Chondrocyte (in vitro differentiated cells): ENCODE data around the gene EAF1. TPM values are rescaled to one million over a fixed set of nuclear protein-coding genes. Genes with fewer than 3 reads are reported as not detected.
"Not testable (repeated sequence)": the region's sequence is repeated elsewhere in the genome, so short reads cannot be mapped to it uniquely, and the experiment has no call there.

Experiments
- DNase-seq: peaks from one replicate; pipeline ENCODE4 v3.0.0; 2021; ENCODE audit warnings: mixed read lengths, low spot score
- H3K27ac Mint-ChIP-seq: one replicate; pipeline ENCODE4 v1.8.0; 2021; ENCODE audit warnings: mild to moderate bottlenecking, moderate library complexity, mixed read lengths; ENCODE audit not compliant: unreplicated experiment
- H3K27me3 Mint-ChIP-seq: 2 replicates; pipeline ENCODE4 v1.8.0; 2021; ENCODE audit warnings: low read depth, mixed read lengths
- H3K36me3 Mint-ChIP-seq: 2 replicates; pipeline ENCODE4 v1.8.0; 2021; ENCODE audit warnings: low read depth, mixed read lengths
- H3K4me1 Mint-ChIP-seq: 2 replicates; pipeline ENCODE4 v1.8.0; 2021; ENCODE audit warnings: low read depth, mild to moderate bottlenecking, mixed read lengths
- H3K4me3 Mint-ChIP-seq: one replicate; pipeline ENCODE4 v1.8.0; 2021; ENCODE audit warnings: mild to moderate bottlenecking, moderate library complexity, mixed read lengths; ENCODE audit not compliant: unreplicated experiment
- H3K9me3 Mint-ChIP-seq: 2 replicates; pipeline ENCODE4 v1.8.0; 2021; ENCODE audit warnings: low read depth, mixed read lengths
- total RNA-seq: library from RNA; stranded (reverse); gene quantifications from 3 replicates; pipeline ENCODE4 v1.2.1, GENCODE V29; 2021
- TF ChIP-seq, protein P1 (sequence below): fragments of 200-600 bp; sonication (generic); IDR thresholded peaks from 2 replicates; pipeline ENCODE4 v1.5.0; 2021; ENCODE audit warnings: antibody characterized with exemption, mild to moderate bottlenecking, moderate library complexity

EAF1 gene
- total RNA-seq, 1 donor from 2014 or later = 18.4 TPM

DNA sequence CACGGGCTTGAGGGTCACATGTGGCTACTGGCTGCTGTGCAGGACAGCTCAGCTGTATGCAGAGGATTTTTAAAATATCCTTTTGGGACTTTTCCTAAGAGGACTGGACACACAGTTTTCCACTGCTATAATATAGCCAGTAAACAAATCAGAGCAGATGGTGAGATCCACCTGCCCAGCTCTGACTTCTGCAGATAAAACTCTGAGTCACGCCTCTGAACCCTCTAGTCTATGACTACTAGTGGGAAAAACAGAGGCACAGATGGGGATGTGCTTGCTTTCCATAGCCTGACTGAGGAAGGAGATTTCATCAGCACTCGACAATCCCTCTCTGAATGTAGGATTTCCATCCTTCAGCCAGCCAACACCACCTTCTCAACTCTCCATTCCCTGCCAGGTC, 49.0 kb downstream of the EAF1 start:
- no peak for DNase-seq
- TF ChIP-seq, protein P1, sequence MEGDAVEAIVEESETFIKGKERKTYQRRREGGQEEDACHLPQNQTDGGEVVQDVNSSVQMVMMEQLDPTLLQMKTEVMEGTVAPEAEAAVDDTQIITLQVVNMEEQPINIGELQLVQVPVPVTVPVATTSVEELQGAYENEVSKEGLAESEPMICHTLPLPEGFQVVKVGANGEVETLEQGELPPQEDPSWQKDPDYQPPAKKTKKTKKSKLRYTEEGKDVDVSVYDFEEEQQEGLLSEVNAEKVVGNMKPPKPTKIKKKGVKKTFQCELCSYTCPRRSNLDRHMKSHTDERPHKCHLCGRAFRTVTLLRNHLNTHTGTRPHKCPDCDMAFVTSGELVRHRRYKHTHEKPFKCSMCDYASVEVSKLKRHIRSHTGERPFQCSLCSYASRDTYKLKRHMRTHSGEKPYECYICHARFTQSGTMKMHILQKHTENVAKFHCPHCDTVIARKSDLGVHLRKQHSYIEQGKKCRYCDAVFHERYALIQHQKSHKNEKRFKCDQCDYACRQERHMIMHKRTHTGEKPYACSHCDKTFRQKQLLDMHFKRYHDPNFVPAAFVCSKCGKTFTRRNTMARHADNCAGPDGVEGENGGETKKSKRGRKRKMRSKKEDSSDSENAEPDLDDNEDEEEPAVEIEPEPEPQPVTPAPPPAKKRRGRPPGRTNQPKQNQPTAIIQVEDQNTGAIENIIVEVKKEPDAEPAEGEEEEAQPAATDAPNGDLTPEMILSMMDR = no peak
- peaks cover under 1% of the 10 kb centered on the region for H3K9me3 Mint-ChIP-seq
- H3K27ac Mint-ChIP-seq = no peak overlapping the region
- no peaks in the 10 kb centered on the region for H3K27me3 Mint-ChIP-seq
- H3K36me3 Mint-ChIP-seq = peaks cover 2% of the 10 kb centered on the region
- peaks cover 12% of the 10 kb centered on the region for H3K4me1 Mint-ChIP-seq
- no peak overlapping the region for H3K4me3 Mint-ChIP-seq

DNA sequence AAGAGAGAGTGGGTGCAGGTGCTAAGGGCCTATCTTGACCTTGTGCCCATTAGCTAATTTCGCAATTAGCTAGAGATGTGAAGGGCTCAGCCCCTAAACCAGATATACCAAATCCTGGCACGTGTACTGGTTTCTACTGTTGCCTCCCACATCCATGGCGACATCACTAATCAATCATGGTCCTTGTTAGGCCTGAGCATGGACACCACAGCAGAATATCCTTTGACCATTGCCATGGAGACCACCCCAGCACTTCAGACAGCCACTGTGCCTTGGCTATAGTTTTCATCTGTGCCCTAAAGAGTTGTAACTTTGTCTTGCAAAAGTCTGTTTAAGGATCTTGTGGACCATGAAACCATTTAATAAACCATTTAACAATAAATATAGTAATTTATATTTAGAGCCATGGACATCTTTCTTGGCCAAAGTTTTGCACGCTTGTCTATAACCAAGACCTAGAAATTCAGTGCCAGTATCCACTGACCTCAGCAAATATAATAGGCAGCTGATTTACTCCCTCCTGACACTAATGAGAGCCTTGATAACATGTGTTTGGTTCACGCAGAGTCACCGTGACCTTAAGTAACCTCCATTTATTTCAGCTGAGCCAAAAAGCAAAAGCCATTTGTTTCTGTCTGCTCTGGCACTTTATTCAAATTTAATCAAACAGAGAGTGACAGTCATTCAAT, 50.7 kb downstream of the EAF1 start:
- Mint-ChIP-seq H3K4me1 (no peaks in the 10 kb centered on the region), H3K4me3 (no peak overlapping the region), H3K9me3 (peaks cover 12% of the 10 kb centered on the region), H3K36me3 (peaks cover 2% of the 10 kb centered on the region), H3K27ac (no peak overlapping the region), H3K27me3 (no peaks in the 10 kb centered on the region)
- TF ChIP-seq, protein P1 = no peak
- DNase-seq = no peak

DNA sequence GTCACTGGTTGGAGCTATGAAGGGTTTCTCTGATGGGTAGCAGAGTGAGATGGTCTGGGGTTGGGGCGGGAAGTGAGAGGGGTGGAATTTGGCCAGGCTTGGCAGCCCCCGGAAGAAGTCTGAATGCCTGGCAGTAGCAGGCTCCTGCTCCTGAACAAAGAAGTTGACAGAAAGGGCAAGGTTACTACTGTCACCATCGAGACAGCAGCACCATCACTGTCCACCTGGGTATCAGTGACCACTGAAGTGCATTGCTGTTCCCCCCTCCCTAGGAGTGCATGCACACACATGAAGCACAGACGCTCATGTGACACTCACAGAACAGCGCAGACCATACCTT, 51.2 kb downstream of the EAF1 start:
- Mint-ChIP-seq H3K9me3 (peaks cover 17% of the 10 kb centered on the region), H3K27me3 (peaks cover 4% of the 10 kb centered on the region), H3K36me3 (peaks cover 5% of the 10 kb centered on the region), H3K27ac (no peak overlapping the region), H3K4me1 (no peaks in the 10 kb centered on the region), H3K4me3 (no peak overlapping the region)
- DNase-seq = no peak
- TF ChIP-seq, protein P1 = no peak

DNA sequence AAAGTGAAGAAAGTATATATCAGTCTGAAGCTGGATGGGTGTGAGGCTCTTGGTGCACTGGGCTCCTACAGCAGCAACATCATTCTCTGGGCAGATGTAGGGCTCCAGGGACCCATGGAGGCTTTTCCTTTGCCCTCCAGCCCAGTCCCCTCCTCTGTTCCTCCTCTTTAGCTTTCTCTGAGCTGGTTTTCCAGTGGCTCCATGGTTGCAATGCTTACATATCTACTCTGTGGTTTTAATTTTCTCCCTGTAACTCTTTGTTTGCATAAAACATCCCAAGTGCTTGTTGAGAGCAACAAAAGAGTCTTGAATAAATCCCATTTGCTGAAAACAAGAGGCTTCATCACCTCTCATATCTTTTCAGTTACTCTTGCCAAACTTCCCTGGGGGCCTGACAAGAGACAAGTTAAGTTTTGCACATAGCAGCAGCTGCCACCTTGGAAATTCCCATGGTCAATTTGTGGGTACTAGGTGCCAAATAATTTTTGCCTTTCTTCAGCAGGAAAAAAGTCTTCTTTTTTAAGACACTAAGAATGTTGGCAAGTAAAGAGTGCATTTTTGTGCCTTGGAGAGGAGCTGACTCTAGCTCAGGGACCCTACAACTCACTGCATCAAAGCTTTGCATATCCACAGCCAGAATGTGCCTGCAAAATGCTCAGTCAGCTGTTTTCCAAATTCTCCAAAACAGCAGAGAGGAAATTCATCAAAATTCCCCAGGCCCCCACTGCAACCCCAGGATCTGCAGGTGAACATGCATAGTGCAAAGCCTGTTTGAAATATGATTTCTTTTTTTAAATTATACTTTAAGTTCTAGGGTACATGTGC, 52.2 kb downstream of the EAF1 start:
- H3K27me3 Mint-ChIP-seq = peaks cover 6% of the 10 kb centered on the region
- TF ChIP-seq, protein P1 = no peak
- no peak overlapping the region for H3K27ac Mint-ChIP-seq
- H3K9me3 Mint-ChIP-seq = peaks cover 23% of the 10 kb centered on the region
- no peak for DNase-seq
- no peak overlapping the region for H3K4me3 Mint-ChIP-seq
- H3K4me1 Mint-ChIP-seq = no peaks in the 10 kb centered on the region
- H3K36me3 Mint-ChIP-seq = peaks cover 12% of the 10 kb centered on the region

DNA sequence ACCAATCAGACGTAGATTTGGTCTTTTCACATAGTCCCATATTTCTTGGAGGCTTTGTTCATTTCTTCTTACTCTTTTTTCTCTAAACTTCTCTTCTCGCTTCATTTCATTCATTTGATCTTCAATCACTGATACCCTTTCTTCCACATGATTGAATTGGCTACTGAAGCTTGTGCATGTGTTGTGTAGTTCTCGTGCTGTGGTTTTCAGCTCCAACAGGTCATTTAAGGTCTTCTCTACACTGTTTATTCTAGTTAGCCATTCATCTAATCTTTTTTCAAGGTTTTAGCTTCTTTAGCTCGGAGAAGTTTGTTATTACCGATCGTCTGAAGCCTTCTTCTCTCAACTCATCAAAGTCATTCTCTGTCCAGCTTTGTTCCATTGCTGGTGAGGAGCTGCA, 57.2 kb downstream of the EAF1 start:
- DNase-seq, H3K27me3 Mint-ChIP-seq, H3K4me1 Mint-ChIP-seq, H3K4me3 Mint-ChIP-seq, H3K27ac Mint-ChIP-seq: not testable (repeated sequence)
- H3K36me3 Mint-ChIP-seq = peaks cover 16% of the 10 kb centered on the region
- H3K9me3 Mint-ChIP-seq = peaks cover 23% of the 10 kb centered on the region
